HG02798 (cell line): ENCODE results near the gene GRIP1.

ENCODE experiments used
- ATAC-seq: cut with Tn5 transposase; IDR thresholded peaks from one replicate; pipeline ENCODE4 v1.9.1; 2021; ENCODE audit warnings: mild to moderate bottlenecking; ENCODE audit not compliant: unreplicated experiment, poor library complexity

Gene GRIP1

DNA sequence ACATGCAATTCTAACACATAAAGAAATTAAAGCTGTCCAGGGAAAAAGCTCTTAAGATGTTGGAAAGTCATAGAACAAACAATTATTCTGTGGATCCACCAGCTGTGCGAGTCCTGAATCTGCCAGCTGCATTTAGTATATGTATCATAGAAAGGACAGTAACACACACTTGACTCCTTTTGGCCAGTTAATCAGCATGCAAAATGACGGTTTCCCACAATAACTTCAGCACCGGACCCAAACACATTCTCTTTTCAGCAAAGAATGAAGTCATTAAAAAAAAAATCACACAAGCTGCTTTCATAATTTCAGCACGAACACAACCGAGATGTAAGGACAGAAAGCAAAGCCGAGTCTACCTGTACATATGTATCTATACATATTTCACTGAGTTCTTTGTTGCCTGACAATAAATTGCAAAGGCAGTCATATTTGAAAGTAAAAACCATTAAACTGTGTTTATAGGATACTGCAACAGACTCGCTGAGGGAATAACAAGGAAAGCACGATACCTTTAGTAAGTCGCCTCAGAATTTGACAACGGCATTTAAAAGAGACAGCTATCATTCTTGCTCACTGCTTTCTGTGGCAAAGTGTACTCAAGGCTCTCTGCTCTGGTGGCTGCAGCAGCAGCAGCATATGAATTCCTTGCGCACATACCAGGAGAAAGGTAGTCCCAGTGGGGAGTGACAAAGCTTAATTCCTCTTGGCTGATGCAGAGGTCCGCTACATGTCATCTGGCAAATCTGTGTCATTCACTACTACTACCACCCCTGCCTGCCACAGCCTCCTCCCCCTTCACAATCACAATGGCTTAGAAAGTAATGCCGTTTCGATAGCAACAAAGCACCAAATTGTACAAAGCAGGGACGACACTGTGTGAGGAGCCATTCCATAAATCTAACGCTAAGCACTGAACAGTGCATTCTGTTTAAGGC lies at the start of gene GRIP1:
Gene GRIP1, minus strand, starts transcription at position 739 of the 938 bp plus-strand sequence. Its CDS starts 172 bp downstream, at position 567.
- no peak for ATAC-seq

GRCh38 chr12:66726556-66726955 lies 47.7 kb upstream of the GRIP1 start:
- ATAC-seq = no peak

- ATAC-seq = no peak
These were observed 46.2 kb upstream of the GRIP1 start for GRCh38 chr12:66725031-66725430.

DNA sequence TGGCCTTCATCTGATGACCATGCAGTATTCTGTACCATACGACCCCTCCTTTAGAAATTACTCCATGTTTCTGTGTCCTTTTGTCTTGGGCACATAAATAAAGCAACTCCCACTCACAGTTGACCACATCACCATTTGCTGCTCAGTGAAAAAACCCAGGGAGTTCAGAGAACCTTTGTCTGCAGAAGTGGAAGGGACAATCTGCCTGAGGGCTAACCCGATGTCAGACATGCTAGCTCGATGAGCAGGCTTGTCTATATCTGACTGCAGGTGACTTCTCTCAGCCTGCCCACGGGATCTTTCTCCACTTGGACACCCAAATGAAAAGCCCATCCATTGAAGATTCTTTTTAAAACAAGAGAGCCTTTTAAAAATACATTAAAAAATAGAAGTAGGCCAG lies 45.7 kb upstream of the GRIP1 start:
- ATAC-seq = no peak

GRCh38 chr12:66724026-66724425 lies 45.1 kb upstream of the GRIP1 start:
- ATAC-seq = no peak

GRCh38 chr12:66719862-66720261 lies 41.0 kb upstream of the GRIP1 start:
- no peak for ATAC-seq

DNA sequence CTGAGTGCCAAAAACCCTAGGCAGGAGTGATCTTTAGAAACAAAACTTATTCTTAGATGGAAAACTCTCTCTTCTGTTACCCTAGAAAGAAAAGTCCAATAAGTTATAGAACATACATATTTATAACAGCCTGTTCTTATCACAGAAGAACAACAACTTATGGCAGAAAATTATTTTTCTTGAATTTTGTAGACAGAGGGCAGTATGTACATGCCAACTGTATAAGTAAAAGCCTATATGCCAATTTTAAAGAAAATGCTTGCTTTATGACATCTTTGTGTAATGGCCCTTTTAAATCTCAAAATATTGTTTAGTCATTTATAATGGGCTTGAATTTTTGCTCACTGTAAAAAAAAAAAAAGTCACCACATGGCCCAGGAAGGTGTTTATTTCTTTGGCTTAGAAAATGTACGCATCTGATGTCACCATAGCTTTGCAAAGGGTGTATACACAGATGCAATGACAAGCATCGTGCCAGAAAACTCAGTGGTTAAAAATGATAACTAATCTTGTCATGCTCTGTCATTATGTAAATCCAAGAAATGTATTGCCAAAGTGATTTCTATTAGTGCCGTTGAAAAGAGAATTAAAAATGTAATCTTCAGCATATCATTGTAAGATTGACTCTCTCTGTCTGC lies 38.3 kb upstream of the GRIP1 start:
- ATAC-seq = no peak

GRCh38 chr12:66716522-66716921 lies 37.6 kb upstream of the GRIP1 start:
- no peak for ATAC-seq

GRCh38 chr12:66714709-66715108 lies 35.8 kb upstream of the GRIP1 start:
- ATAC-seq = no peak

- ATAC-seq = no peak
These were observed 35.1 kb upstream of the GRIP1 start for GRCh38 chr12:66713984-66714383.

GRCh38 chr12:66709893-66710292 lies 31.0 kb upstream of the GRIP1 start:
- no peak for ATAC-seq

DNA sequence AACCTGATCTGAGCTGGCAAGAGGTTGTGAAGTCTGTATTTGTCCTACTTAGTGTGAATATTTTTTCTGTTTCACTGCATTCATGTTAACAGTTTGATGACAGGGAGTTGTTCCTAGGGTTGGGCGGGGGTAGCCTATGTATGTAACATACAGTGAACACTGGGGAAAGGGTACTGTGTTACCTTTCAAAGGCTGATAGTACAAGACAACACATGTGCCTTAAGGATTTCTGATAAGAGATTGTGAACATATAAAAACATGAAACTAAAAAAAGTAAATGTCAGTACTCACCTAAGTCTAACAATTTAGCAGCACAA lies 30.5 kb upstream of the GRIP1 start:
- ATAC-seq = no peak

DNA sequence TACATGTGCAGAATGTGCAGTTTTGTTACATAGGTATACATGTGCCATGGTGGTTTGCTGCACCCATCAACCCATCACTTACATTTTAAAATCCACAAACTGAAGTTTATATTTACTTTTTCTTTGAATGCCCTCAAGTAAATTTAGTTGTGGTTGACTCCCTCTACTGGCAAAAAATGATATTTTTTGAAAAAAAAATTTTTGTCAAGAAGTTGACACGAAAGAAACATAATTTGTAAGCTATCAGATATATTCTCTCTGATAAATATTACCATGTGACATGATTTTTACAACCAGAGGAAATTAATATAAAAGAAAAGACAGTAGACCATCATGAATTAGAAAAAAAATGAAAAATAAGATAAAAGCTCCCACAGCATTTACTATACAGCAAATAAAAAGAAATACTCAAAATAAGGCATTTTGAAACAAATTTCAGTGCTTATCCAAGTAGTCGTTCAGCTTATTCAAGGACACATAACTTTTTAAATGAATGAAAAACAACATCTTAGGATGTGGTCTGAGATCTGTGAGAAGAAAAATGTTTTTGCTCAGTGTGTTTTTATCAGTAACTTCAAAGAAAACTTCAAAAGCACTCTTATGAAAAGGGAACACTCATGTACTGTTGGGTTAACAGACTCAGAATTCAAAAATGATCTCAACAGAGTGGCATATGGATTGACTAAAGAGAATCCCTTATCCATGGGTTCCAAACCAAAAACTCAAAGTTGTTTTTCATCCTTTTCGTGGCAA lies 30.0 kb upstream of the GRIP1 start:
- ATAC-seq = no peak

DNA sequence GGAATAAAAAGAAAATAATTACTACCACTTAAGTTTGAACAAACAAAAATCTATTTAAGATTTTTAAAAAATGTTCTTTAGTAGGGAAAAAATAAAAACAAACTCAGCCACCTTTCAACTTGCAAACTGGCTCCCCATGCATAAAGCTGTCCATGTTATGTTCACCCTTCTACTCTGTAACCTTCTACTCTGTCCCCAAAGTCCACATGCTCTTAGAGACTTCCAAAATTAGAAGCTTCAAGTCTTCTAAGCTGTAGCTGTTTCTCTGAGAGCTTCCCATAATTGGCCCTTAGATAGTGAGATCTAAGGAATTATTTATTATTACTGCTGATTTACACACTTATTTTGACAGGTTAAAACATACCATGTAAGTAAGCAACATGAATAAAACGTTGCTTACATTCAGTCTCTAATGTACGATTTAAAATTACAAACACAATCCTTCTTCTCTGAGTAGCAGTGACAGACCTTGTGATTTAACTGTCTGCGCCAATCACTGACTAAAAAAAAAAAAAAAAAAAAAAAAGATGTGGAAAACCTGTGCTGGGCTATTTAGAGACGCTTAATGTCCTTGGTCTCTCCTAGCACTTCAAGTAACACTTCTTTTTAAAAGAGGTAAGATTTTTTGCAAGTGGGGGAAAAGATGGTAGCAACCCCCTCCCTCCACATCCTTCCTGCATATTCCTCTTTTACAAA lies 28.3 kb upstream of the GRIP1 start:
- no peak for ATAC-seq

- ATAC-seq = no peak
These were observed 21.0 kb upstream of the GRIP1 start for GRCh38 chr12:66699738-66700482.

GRCh38 chr12:66698558-66698957 lies 19.7 kb upstream of the GRIP1 start:
- ATAC-seq = no peak

- peak; percentile 46 for ATAC-seq
These were observed 18.5 kb upstream of the GRIP1 start for GRCh38 chr12:66697404-66697803.

- ATAC-seq = no peak
These were observed 16.1 kb upstream of the GRIP1 start for GRCh38 chr12:66694666-66695613.
